ENCODE data around the gene SLC6A18.

Gene SLC6A18

DNA sequence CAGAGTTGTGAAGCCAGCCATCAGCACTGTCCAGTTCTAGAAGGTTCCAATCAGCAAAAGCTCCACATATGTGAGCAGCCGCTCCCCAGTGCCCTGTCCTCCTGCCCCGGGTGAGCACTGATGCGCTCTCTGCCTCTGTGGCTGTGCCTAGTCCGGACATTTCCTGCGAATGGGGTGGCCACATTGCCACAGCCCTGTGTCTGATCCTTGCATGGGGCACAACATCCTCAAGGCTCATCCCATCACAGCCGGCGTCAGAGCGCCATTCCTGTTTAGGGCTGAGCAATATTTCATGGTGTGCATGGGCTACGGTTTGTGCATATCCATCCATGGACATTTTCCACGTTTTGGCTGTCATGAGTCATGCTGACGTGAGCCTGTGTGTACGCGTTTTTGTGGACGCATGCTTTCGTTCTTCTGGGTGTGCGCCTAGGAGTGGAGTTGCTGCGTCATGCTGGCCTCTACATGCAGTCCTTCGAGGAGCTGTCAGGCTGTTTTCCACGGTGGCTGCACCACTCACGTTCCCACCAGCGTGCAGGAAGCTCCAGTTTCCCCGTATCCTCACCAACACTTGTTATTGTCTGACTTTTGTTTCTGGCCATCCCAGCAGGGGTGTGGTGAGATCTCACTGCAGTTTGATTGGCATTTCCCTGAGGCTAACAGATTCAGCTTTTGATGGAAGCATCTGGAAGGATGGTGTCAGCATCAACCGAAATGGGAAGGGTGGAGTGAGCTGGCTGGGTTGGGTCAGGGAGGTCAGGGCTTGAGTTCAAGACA, 9.7 kb upstream of the SLC6A18 start:
- TF ChIP-seq FOXP2 (optimal IDR thresholded peaks at IDR 0.05; ENCODE audit: control extremely low read depth, extremely low read length, insufficient read depth) (no peak), EZH2 (IDR thresholded peaks at IDR 0.05) (no peak), POLR2AphosphoS5 (IDR thresholded peaks at IDR 0.05; ENCODE audit: borderline replicate concordance, low read depth, low read length) (no peak)
- no peak overlapping the region for H3K4me3 ChIP-seq
- H3K27ac ChIP-seq = no peak overlapping the region
- no peaks in the 10 kb centered on the region for H3K9me3 ChIP-seq (ENCODE audit: low read depth, low read length)
- DNase-seq (ENCODE audit: low read depth, low spot score) = no peak
- H3K36me3 ChIP-seq (ENCODE audit: insufficient read depth, low read length) = no peaks in the 10 kb centered on the region
- H3K9ac ChIP-seq (ENCODE audit: insufficient read length) = no peak overlapping the region

DNA sequence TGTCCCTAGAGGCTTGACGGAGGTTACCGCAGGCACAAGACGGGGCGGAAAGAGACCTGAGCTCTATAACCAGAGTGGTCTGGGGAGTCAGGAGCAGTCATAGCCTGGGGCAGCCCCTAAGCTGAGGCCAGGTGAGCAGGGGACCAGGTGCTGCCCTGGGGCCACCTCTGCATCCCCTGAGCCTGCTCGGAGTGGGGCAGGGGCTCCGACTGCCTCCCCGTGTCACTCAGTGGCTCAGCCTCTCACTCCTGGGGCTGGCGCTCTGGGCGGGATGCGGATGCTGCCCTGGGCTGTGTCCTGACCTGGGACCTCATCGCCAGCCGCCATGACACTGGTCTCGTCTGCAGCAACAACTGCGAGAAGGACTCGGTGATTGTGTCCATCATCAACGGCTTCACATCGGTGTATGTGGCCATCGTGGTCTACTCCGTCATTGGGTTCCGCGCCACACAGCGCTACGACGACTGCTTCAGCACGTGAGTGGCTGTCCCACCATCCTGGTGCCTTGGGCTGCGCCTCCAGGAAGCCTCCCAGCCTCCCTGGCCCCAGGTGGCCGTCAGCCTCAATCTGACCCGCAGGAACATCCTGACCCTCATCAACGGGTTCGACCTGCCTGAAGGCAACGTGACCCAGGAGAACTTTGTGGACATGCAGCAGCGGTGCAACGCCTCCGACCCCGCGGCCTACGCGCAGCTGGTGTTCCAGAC, 8.8 kb upstream of the SLC6A18 start:
- Histone ChIP-seq H3K9me3 (ENCODE audit: low read depth, low read length) (no peaks in the 10 kb centered on the region), H3K36me3 (ENCODE audit: insufficient read depth, low read length) (no peaks in the 10 kb centered on the region)
- no peak for DNase-seq (ENCODE audit: low read depth, low spot score)

DNA sequence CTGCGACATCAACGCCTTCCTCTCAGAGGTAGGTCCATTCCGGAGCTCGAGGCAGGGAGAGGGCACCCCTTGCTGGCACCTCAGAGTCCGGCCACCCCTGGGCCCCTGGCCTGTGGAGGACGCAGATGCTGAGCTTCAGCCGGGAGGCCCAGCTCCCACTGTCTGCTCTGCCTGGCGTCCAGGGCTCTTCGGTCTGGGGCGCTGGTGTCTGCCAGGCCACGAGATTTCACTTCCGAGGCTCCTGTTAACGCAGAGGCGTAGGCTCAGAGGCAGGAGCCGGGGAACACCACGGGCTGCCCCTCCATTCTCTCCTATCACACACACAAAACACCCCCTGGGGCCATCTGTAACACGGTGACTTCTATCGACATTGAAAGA, 8.3 kb upstream of the SLC6A18 start:
- Histone ChIP-seq H3K27ac (no peak overlapping the region), H3K9me3 (ENCODE audit: low read depth, low read length) (no peaks in the 10 kb centered on the region), H3K4me3 (no peak overlapping the region), H3K36me3 (ENCODE audit: insufficient read depth, low read length) (no peaks in the 10 kb centered on the region), H3K9ac (ENCODE audit: insufficient read length) (no peak overlapping the region)
- DNase-seq (ENCODE audit: low read depth, low spot score) = no peak
- TF ChIP-seq FOXP2 (optimal IDR thresholded peaks at IDR 0.05; ENCODE audit: control extremely low read depth, extremely low read length, insufficient read depth) = no peak
- no peak for TF ChIP-seq POLR2AphosphoS5 (IDR thresholded peaks at IDR 0.05; ENCODE audit: borderline replicate concordance, low read depth, low read length)
- no peak for TF ChIP-seq EZH2 (IDR thresholded peaks at IDR 0.05)

More for the DNA sequence above, 8.8 kb upstream of the SLC6A18 start:
- H3K4me3 ChIP-seq = no peak overlapping the region
- H3K9ac ChIP-seq (ENCODE audit: insufficient read length) = no peak overlapping the region
- TF ChIP-seq EZH2 (IDR thresholded peaks at IDR 0.05) (no peak), FOXP2 (optimal IDR thresholded peaks at IDR 0.05; ENCODE audit: control extremely low read depth, extremely low read length, insufficient read depth) (no peak), POLR2AphosphoS5 (IDR thresholded peaks at IDR 0.05; ENCODE audit: borderline replicate concordance, low read depth, low read length) (no peak)
- no peak overlapping the region for H3K27ac ChIP-seq

DNA sequence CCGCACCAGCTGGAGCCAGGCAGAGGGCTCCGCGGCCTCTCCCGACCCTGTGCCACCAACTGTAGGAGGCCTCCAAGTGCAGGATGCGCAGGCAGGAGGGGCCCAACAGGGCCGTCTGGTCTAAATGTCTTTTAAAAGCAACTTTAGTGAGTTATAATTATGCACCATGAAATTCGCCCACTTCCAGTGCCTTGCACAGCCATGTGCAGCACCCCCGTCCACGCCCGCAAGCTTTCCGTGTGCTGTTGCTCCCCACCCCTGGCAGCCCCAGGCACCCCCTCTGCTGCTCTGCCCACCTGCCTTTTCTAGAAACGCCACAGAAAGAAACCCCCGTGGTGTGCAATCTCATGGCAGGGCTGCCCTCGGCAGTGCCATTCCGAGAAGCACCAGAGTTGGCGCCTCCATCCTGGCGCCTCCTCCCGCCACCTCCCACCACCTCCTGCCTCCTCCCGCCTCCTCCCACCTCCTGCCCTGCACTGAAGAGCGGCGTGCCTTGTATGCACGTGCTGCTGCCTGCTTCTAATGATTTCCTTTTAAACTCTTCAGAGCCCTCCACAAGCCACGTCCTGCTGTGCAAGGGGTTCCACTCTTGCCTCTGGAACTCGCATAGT, 7.5 kb upstream of the SLC6A18 start:
- H3K9me3 ChIP-seq (ENCODE audit: low read depth, low read length) = no peaks in the 10 kb centered on the region
- H3K27ac ChIP-seq = no peak overlapping the region
- no peak for DNase-seq (ENCODE audit: low read depth, low spot score)
- H3K4me3 ChIP-seq = no peak overlapping the region
- no peaks in the 10 kb centered on the region for H3K36me3 ChIP-seq (ENCODE audit: insufficient read depth, low read length)
- TF ChIP-seq FOXP2 (optimal IDR thresholded peaks at IDR 0.05; ENCODE audit: control extremely low read depth, extremely low read length, insufficient read depth) = no peak
- TF ChIP-seq POLR2AphosphoS5 (IDR thresholded peaks at IDR 0.05; ENCODE audit: borderline replicate concordance, low read depth, low read length) = no peak
- TF ChIP-seq EZH2 (IDR thresholded peaks at IDR 0.05) = no peak
- H3K9ac ChIP-seq (ENCODE audit: insufficient read length) = no peak overlapping the region

GRCh38 chr5:1218351-1219080, 6.7 kb upstream of the SLC6A18 start:
- no peak for TF ChIP-seq POLR2AphosphoS5 (IDR thresholded peaks at IDR 0.05; ENCODE audit: borderline replicate concordance, low read depth, low read length)
- TF ChIP-seq EZH2 (IDR thresholded peaks at IDR 0.05) = no peak
- no peak for TF ChIP-seq FOXP2 (optimal IDR thresholded peaks at IDR 0.05; ENCODE audit: control extremely low read depth, extremely low read length, insufficient read depth)
- no peak overlapping the region for H3K4me3 ChIP-seq
- no peak for DNase-seq (ENCODE audit: low read depth, low spot score)
- no peak overlapping the region for H3K27ac ChIP-seq
- H3K9ac ChIP-seq (ENCODE audit: insufficient read length) = no peak overlapping the region
- no peaks in the 10 kb centered on the region for H3K9me3 ChIP-seq (ENCODE audit: low read depth, low read length)
- H3K36me3 ChIP-seq (ENCODE audit: insufficient read depth, low read length) = no peaks in the 10 kb centered on the region

DNA sequence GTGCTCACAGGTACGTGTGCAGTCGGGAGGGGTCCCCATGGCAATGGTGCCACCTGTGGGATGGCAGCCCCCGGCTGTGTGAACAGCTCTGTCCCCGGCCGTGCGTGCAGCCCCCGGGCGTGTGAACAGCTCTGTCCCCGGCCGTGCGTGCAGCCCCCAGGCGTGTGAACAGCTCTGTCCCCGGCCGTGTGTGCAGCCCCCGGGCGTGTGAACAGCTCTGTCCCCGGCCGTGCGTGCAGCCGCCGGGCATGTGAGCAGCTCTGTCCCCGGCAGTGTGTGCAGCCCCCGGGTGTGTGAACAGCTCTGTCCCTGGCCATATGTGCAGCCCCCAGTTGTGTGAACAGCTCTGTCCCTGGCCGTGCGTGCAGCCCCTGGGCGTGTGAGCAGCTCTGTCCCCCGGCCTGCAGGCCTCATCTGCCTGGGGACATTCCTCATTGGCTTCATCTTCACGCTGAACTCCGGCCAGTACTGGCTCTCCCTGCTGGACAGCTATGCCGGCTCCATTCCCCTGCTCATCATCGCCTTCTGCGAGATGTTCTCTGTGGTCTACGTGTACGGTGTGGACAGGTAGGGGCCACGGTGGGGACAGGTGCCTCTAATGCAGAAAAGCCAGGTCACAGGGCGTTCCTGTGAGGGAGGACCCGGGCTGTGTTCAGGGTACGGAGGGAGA, 5.9 kb upstream of the SLC6A18 start:
- DNase-seq (ENCODE audit: low read depth, low spot score) = no peak
- H3K9me3 ChIP-seq (ENCODE audit: low read depth, low read length) = no peaks in the 10 kb centered on the region
- TF ChIP-seq POLR2AphosphoS5 (IDR thresholded peaks at IDR 0.05; ENCODE audit: borderline replicate concordance, low read depth, low read length) (no peak), EZH2 (IDR thresholded peaks at IDR 0.05) (no peak), FOXP2 (optimal IDR thresholded peaks at IDR 0.05; ENCODE audit: control extremely low read depth, extremely low read length, insufficient read depth) (no peak)

DNA sequence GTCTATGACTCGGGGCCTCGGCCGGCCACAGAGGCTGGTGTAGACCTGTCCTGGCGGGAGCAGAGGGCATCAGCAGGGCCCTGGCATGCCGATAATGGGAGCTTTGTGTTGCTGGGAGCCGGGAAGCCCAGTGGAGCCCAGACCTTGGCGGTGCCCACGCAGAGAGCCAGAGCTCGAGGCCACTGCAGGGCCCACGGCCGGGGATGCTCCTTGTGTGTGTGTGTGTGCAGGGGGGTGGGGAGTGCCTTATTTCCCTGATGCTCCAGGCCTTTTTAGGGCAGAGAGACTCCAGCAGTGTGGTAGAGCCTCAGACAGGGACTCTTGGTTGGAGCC, 5.4 kb upstream of the SLC6A18 start:
- no peaks in the 10 kb centered on the region for H3K36me3 ChIP-seq (ENCODE audit: insufficient read depth, low read length)
- DNase-seq (ENCODE audit: low read depth, low spot score) = no peak
- H3K4me3 ChIP-seq = no peak overlapping the region
- H3K9ac ChIP-seq (ENCODE audit: insufficient read length) = no peak overlapping the region
- TF ChIP-seq POLR2AphosphoS5 (IDR thresholded peaks at IDR 0.05; ENCODE audit: borderline replicate concordance, low read depth, low read length) (no peak), EZH2 (IDR thresholded peaks at IDR 0.05) (no peak), FOXP2 (optimal IDR thresholded peaks at IDR 0.05; ENCODE audit: control extremely low read depth, extremely low read length, insufficient read depth) (no peak)
- no peaks in the 10 kb centered on the region for H3K9me3 ChIP-seq (ENCODE audit: low read depth, low read length)
- H3K27ac ChIP-seq = no peak overlapping the region

More for the DNA sequence above, 5.9 kb upstream of the SLC6A18 start:
- Histone ChIP-seq H3K27ac (no peak overlapping the region), H3K4me3 (no peak overlapping the region), H3K36me3 (ENCODE audit: insufficient read depth, low read length) (no peaks in the 10 kb centered on the region), H3K9ac (ENCODE audit: insufficient read length) (no peak overlapping the region)

Measured in SK-N-MC (cell line).